Measurements from ENCODE around the gene TMPRSS4.

Gene TMPRSS4, protein sequence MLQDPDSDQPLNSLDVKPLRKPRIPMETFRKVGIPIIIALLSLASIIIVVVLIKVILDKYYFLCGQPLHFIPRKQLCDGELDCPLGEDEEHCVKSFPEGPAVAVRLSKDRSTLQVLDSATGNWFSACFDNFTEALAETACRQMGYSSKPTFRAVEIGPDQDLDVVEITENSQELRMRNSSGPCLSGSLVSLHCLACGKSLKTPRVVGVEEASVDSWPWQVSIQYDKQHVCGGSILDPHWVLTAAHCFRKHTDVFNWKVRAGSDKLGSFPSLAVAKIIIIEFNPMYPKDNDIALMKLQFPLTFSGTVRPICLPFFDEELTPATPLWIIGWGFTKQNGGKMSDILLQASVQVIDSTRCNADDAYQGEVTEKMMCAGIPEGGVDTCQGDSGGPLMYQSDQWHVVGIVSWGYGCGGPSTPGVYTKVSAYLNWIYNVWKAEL

DNA sequence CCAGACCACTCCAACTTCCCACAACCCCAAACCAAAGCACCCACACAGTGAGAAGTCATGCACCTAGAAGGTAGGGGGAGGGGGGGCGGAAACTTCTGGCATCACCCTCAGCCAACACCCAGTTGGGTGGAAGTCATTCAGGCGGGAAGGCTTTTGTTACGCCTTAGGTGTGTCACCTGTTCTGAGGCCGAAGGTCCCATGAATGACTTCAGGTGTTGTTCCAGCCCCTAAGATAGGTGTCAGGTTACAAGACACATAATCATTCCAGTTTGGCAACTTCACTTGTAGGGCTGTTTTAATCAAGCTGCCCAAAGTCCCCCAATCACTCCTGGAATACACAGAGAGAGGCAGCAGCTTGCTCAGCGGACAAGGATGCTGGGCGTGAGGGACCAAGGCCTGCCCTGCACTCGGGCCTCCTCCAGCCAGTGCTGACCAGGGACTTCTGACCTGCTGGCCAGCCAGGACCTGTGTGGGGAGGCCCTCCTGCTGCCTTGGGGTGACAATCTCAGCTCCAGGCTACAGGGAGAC is at the start of gene TMPRSS4:
Gene TMPRSS4 (plus strand): TSS at position 325 of the 528 bp plus-strand sequence. CDS start 225 bp downstream, outside the sequence.
- Histone ChIP-seq H3K27ac (ENCODE audit: low read depth, low read length) (no peak within 1 kb of the TSS), H3K9me3 (ENCODE audit: control insufficient read depth, insufficient read depth, low read length) (no peaks in the 10 kb centered on the region), H3K4me1 (ENCODE audit: control insufficient read depth, insufficient read depth, low read length) (peaks cover 9% of the 10 kb centered on the region; the same call in 1 of the 2 replicates), H3K27me3 (ENCODE audit: control insufficient read depth, insufficient read depth, low read length) (no peaks in the 10 kb centered on the region), H3K4me3 (ENCODE audit: low read depth, low read length) (no peak within 1 kb of the TSS), H3K9ac (ENCODE audit: low read depth, low read length) (no peak within 1 kb of the TSS), H3K36me3 (ENCODE audit: control insufficient read depth, insufficient read depth, low read length) (no peaks in the 10 kb centered on the region)

DNA sequence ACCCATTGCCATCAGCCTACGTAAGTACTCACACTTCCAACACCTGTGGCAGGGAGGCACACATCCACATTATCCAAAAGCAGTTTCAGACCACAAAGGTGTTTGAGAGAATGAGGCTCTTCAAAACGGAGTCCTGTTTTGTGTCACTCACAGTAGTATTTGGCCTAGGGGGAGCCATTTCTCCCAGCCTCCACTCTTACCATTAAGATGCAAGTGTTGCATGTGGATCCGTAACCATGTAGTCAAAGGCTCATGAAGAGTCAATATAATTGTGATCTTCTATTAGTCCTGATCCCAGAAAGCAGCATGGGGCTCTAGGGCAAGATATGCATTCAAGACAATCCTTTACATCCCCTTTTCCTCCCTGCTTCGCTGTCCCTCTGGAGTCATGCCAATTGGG is 49.2 kb upstream of the TMPRSS4 start:
- no peak overlapping the region for H3K9ac ChIP-seq (ENCODE audit: low read depth, low read length)
- no peak overlapping the region for H3K27ac ChIP-seq (ENCODE audit: low read depth, low read length)
- H3K27me3 ChIP-seq (ENCODE audit: control insufficient read depth, insufficient read depth, low read length), result no peaks in the 10 kb centered on the region
- no peaks in the 10 kb centered on the region for H3K36me3 ChIP-seq (ENCODE audit: control insufficient read depth, insufficient read depth, low read length)
- no peak overlapping the region for H3K4me3 ChIP-seq (ENCODE audit: low read depth, low read length)
- no peaks in the 10 kb centered on the region for H3K9me3 ChIP-seq (ENCODE audit: control insufficient read depth, insufficient read depth, low read length)
- H3K4me1 ChIP-seq (ENCODE audit: control insufficient read depth, insufficient read depth, low read length), result no peaks in the 10 kb centered on the region

DNA sequence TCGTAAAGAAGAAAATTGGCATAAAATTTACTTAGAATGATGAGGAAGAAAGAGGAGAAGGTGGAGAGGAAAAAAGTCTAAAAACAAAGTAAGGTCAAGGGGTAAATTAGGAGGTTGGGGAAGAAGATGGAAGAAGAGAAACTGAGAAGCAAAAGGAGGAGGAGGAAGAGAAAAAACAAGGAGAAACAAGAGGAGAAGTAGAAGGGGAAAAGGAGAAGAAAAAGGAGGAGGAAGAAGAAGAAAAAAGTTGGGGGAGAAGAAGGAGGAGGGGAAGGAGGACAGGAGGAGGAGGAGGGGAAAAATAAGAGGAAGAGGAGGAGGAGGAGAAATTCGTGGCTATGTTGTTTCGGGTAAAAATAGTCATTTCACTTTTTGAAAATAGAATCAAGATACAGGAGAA is 48.3 kb upstream of the TMPRSS4 start:
- no peaks in the 10 kb centered on the region for H3K9me3 ChIP-seq (ENCODE audit: control insufficient read depth, insufficient read depth, low read length)
- H3K4me3 ChIP-seq (ENCODE audit: low read depth, low read length), result no peak overlapping the region
- H3K36me3 ChIP-seq (ENCODE audit: control insufficient read depth, insufficient read depth, low read length), result no peaks in the 10 kb centered on the region
- H3K4me1 ChIP-seq (ENCODE audit: control insufficient read depth, insufficient read depth, low read length), result no peaks in the 10 kb centered on the region
- no peaks in the 10 kb centered on the region for H3K27me3 ChIP-seq (ENCODE audit: control insufficient read depth, insufficient read depth, low read length)
- H3K27ac ChIP-seq (ENCODE audit: low read depth, low read length), result no peak overlapping the region
- no peak overlapping the region for H3K9ac ChIP-seq (ENCODE audit: low read depth, low read length)

DNA sequence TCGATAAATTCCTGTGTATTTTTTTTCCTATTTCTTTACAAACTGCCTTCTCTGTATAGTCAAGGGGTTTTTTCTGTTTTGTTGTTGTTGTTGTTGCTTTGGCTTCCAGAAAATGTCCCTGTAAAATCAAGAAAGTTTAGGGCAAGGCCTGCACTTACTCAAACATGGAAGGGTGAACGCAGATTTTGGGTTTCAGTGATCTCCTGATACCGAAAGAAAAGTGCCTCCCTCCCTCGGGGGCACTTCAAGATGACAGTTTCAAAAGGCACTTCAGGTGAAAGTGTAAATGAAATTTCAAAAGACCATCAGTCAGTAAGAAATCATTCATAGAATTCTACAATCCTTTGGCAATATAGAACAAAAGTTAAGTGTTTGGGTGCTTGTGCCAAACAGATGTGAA is 43.4 kb upstream of the TMPRSS4 start:
- Histone ChIP-seq H3K4me3 (ENCODE audit: low read depth, low read length) (no peak overlapping the region), H3K9me3 (ENCODE audit: control insufficient read depth, insufficient read depth, low read length) (no peaks in the 10 kb centered on the region), H3K36me3 (ENCODE audit: control insufficient read depth, insufficient read depth, low read length) (no peaks in the 10 kb centered on the region), H3K27me3 (ENCODE audit: control insufficient read depth, insufficient read depth, low read length) (no peaks in the 10 kb centered on the region), H3K4me1 (ENCODE audit: control insufficient read depth, insufficient read depth, low read length) (no peaks in the 10 kb centered on the region), H3K27ac (ENCODE audit: low read depth, low read length) (no peak overlapping the region), H3K9ac (ENCODE audit: low read depth, low read length) (no peak overlapping the region)

DNA sequence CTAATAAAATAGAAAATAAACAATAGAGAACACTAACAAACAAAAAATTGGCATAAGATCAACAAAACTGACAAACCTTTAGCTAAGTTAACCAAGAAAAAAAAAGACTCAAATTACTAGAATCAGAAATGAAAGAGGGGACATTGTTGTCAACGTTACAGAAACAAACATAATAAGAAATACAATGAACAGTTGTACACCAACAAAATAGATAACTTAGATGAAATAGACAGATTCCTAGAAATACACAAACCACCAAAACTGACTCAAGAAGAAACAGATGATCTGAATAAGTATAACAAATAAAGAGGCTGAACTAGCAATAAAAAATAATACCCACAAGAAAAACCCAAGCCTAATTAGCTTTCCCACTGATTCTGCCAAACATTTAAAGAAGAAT is 34.7 kb upstream of the TMPRSS4 start:
- Histone ChIP-seq H3K27ac (ENCODE audit: low read depth, low read length) (no peak overlapping the region), H3K4me1 (ENCODE audit: control insufficient read depth, insufficient read depth, low read length) (no peaks in the 10 kb centered on the region), H3K27me3 (ENCODE audit: control insufficient read depth, insufficient read depth, low read length) (no peaks in the 10 kb centered on the region), H3K36me3 (ENCODE audit: control insufficient read depth, insufficient read depth, low read length) (no peaks in the 10 kb centered on the region), H3K9ac (ENCODE audit: low read depth, low read length) (no peak overlapping the region), H3K9me3 (ENCODE audit: control insufficient read depth, insufficient read depth, low read length) (no peaks in the 10 kb centered on the region), H3K4me3 (ENCODE audit: low read depth, low read length) (no peak overlapping the region)

DNA sequence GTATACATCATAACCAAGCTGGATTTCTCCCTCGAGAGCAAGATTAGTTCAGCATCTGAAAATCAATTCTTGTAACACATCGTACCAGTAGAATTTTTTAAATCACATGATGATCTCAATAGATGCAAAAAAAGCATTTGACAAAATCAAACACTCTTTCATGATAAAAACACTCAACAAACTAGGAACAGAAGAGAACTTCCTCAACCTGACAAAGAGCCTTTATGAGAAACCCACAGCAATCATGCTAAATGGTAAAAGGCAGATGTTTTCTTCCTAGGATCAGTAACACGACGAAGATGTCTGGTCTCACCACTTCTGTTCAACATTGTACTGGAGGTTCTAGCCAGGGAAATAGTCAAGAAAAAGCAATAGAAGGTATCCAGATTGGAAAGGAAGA is 34.1 kb upstream of the TMPRSS4 start:
- Histone ChIP-seq H3K4me3 (ENCODE audit: low read depth, low read length) (no peak overlapping the region), H3K4me1 (ENCODE audit: control insufficient read depth, insufficient read depth, low read length) (no peaks in the 10 kb centered on the region), H3K9me3 (ENCODE audit: control insufficient read depth, insufficient read depth, low read length) (no peaks in the 10 kb centered on the region), H3K27ac (ENCODE audit: low read depth, low read length) (no peak overlapping the region), H3K36me3 (ENCODE audit: control insufficient read depth, insufficient read depth, low read length) (no peaks in the 10 kb centered on the region), H3K9ac (ENCODE audit: low read depth, low read length) (no peak overlapping the region), H3K27me3 (ENCODE audit: control insufficient read depth, insufficient read depth, low read length) (no peaks in the 10 kb centered on the region)

DNA sequence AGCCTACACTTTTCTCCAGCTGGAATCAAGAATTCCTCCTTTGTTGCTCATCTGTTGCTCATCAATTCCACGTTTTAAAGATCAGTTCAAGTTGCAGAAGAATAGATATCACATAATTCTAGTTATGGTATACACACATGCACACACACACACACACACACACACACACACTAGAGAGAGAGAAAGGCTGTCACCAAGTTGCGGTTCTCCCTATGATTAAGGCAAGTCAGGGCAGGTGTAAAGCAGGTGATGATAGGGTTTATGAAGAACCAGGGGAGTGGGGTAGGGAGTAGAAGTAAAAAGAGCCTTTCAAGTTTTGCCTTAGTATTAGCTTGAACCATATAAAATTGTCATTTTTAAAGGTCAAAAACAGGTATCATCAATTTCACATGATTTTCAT is 31.7 kb upstream of the TMPRSS4 start:
- Histone ChIP-seq H3K9me3 (ENCODE audit: control insufficient read depth, insufficient read depth, low read length) (no peaks in the 10 kb centered on the region), H3K4me3 (ENCODE audit: low read depth, low read length) (no peak overlapping the region), H3K27me3 (ENCODE audit: control insufficient read depth, insufficient read depth, low read length) (no peaks in the 10 kb centered on the region), H3K9ac (ENCODE audit: low read depth, low read length) (no peak overlapping the region), H3K4me1 (ENCODE audit: control insufficient read depth, insufficient read depth, low read length) (no peaks in the 10 kb centered on the region), H3K36me3 (ENCODE audit: control insufficient read depth, insufficient read depth, low read length) (no peaks in the 10 kb centered on the region), H3K27ac (ENCODE audit: low read depth, low read length) (no peak overlapping the region)

DNA sequence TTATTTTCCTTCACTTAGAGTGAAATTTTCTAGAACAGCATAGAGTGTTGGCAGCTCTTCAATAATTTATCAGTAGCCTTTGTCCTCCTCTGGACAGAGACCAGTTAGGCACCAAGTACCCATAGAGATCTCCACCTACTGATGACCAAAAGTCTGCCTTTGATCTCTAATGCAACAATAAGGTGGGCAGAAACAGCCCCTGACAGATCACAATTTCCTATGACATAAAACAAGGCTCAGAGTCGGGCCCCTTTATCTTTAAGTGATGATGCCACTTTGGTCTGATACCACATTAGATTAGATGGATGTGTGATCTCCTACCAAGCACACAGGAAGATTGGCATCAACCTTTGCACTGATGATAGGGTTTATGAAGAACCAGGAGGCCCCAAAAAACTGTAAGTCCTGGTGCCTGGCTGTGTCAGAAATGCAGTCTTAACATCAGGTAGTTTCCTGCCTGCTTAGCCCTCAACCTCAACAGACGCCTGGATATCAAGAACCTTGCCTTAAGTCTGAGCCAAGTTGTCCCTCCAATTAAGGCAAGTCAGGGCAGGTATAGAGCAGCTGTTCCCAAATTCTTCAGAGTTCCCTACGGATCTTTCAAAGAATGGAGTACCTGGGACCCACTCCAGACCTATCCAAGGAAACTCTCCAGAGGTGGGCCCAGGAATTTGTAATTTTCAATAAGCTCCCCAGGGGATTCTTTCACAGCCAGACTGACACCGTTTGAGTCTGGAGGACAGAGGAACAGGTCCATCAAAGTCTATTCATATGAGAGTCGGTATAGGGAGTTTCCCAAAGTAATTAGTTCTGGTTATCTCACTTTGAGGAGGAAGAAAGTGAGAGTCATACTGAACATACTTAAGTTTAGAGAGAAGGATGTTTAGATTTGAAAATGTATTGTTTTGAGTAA is 30.6 kb upstream of the TMPRSS4 start:
- Histone ChIP-seq H3K4me3 (ENCODE audit: low read depth, low read length) (no peak overlapping the region), H3K36me3 (ENCODE audit: control insufficient read depth, insufficient read depth, low read length) (no peaks in the 10 kb centered on the region), H3K27me3 (ENCODE audit: control insufficient read depth, insufficient read depth, low read length) (no peaks in the 10 kb centered on the region), H3K9me3 (ENCODE audit: control insufficient read depth, insufficient read depth, low read length) (no peaks in the 10 kb centered on the region), H3K27ac (ENCODE audit: low read depth, low read length) (no peak overlapping the region), H3K4me1 (ENCODE audit: control insufficient read depth, insufficient read depth, low read length) (no peaks in the 10 kb centered on the region), H3K9ac (ENCODE audit: low read depth, low read length) (no peak overlapping the region)

DNA sequence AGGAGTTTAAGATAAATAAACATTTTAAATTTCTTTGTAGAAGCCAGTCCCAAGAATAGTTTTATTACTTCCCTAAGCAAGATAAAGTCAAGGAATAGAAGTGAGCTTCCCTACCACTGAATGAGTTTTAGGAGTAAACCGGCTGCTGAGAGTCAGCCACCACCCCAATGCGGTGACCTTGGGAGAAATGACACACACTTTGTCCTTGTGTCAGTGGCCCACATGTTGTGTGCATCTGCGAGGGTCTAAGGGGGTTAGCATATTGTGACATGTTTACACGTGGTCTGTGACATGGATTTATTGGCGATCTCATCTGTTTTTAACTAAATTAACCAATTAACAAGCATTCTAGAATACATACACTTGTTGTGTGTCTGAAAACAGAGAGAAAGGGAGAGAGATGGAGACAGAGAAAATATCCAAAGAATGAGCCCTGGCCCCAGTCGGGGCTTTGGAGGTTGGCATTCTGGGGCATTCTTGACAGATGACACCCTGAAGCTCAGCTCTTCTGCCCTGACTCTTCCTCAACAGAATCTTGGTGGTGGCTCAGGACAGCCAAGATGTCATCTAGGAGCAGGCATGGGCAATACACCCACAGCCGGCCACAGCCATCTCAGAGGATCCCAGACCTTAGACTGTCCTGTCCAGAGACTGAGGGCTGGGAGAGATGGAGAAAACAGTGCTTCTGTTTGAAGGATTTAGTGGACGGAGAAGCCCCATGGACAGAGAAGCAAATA is 29.7 kb upstream of the TMPRSS4 start:
- H3K27ac ChIP-seq (ENCODE audit: low read depth, low read length), result no peak overlapping the region
- H3K4me3 ChIP-seq (ENCODE audit: low read depth, low read length), result no peak overlapping the region
- H3K9me3 ChIP-seq (ENCODE audit: control insufficient read depth, insufficient read depth, low read length), result no peaks in the 10 kb centered on the region
- no peaks in the 10 kb centered on the region for H3K36me3 ChIP-seq (ENCODE audit: control insufficient read depth, insufficient read depth, low read length)
- no peak overlapping the region for H3K9ac ChIP-seq (ENCODE audit: low read depth, low read length)
- no peaks in the 10 kb centered on the region for H3K4me1 ChIP-seq (ENCODE audit: control insufficient read depth, insufficient read depth, low read length)
- no peaks in the 10 kb centered on the region for H3K27me3 ChIP-seq (ENCODE audit: control insufficient read depth, insufficient read depth, low read length)

DNA sequence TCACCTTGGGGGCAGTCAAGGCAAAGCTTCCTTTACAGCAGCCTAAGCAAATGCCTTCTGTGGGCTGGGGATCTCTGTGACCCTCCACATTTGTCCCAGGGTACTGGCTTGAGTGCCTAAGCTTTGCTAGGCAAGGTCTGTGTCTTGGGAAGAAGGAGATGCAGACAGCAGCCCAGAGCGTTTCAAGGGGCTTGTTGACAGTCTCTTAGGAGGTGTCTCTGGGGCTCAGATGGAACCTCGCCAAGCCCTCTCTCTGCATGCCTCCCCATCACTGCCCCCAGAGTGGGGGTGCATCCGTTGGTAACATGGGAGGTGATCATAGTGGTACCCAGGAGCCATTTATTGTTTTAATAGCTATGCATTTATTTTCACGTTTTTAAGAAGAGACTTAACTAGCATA is 29.1 kb upstream of the TMPRSS4 start:
- Histone ChIP-seq H3K27me3 (ENCODE audit: control insufficient read depth, insufficient read depth, low read length) (no peaks in the 10 kb centered on the region), H3K9ac (ENCODE audit: low read depth, low read length) (no peak overlapping the region), H3K4me3 (ENCODE audit: low read depth, low read length) (no peak overlapping the region), H3K36me3 (ENCODE audit: control insufficient read depth, insufficient read depth, low read length) (no peaks in the 10 kb centered on the region), H3K9me3 (ENCODE audit: control insufficient read depth, insufficient read depth, low read length) (no peaks in the 10 kb centered on the region), H3K4me1 (ENCODE audit: control insufficient read depth, insufficient read depth, low read length) (no peaks in the 10 kb centered on the region), H3K27ac (ENCODE audit: low read depth, low read length) (no peak overlapping the region)

Measured in HUES48 (cell line).